WTC11 (cell line): ENCODE results near the gene ZDHHC14. TPM values are rescaled to one million over a fixed set of nuclear protein-coding genes. Genes with fewer than 3 reads are reported as not detected.

Experiments
- ATAC-seq: fragments of 200-7000 bp; cut with Tn5 transposase; 2 replicates; pipeline ENCODE4 v1.10.0; 2021; ENCODE audit warnings: mild to moderate bottlenecking, moderate library complexity
- CTCF ChIA-PET: fragments of 300-600 bp; sonication (Branson Sonifier 250); formaldehyde crosslinking; loops from one replicate; lab custom pipeline; 2021; ENCODE audit warnings: antibody characterized with exemption; lab: Charles Lee
- POLR2A ChIA-PET: fragments of 350-600 bp; sonication (Branson Sonifier 250); formaldehyde crosslinking; loops from one replicate; lab custom pipeline; 2021; ENCODE audit warnings: antibody characterized with exemption; lab: Charles Lee
- DNase-seq: peaks from one replicate; pipeline ENCODE4 v3.0.0; 2021; ENCODE audit warnings: low spot score
- H3K27ac Mint-ChIP-seq: 2 replicates; pipeline ENCODE4 v1.8.0; 2021; ENCODE audit warnings: mixed read lengths
- H3K27me3 Mint-ChIP-seq: 2 replicates; pipeline ENCODE4 v1.8.0; 2021; ENCODE audit warnings: low read depth, mild to moderate bottlenecking, moderate library complexity, mixed read lengths
- H3K36me3 Mint-ChIP-seq: 2 replicates; pipeline ENCODE4 v1.8.0; 2021; ENCODE audit warnings: mixed read lengths
- H3K4me1 Mint-ChIP-seq: 2 replicates; pipeline ENCODE4 v1.8.0; 2022; ENCODE audit warnings: mixed read lengths
- H3K4me3 Mint-ChIP-seq: 2 replicates; pipeline ENCODE4 v1.8.0; 2021; ENCODE audit warnings: mild to moderate bottlenecking, moderate library complexity, mixed read lengths
- H3K9me3 Mint-ChIP-seq: 2 replicates; pipeline ENCODE4 v1.8.0; 2021; ENCODE audit warnings: mixed read lengths
- ATF6 ChIP-seq: sonication (generic); formaldehyde crosslinking; IDR thresholded peaks from 2 replicates; pipeline ENCODE4 v1.8.1; 2023; ENCODE audit warnings: mild to moderate bottlenecking, missing genetic modification reagents
- CDX4 ChIP-seq: fragments of 250-450 bp; sonication (Bioruptor Pico); IDR thresholded peaks from 2 replicates; pipeline ENCODE4 v1.9.0; 2021; ENCODE audit warnings: moderate library complexity, mild to moderate bottlenecking, inconsistent platforms, borderline replicate concordance
- CREB1 ChIP-seq: sonication (generic); formaldehyde crosslinking; IDR thresholded peaks from 2 replicates; pipeline ENCODE4 v1.8.0; 2023; ENCODE audit warnings: mild to moderate bottlenecking, missing genetic modification reagents
- ERG ChIP-seq: fragments of 250-450 bp; sonication (Bioruptor Pico); IDR thresholded peaks from 2 replicates; pipeline ENCODE4 v1.8.0; 2021; ENCODE audit warnings: mild to moderate bottlenecking
- MAX ChIP-seq: sonication (generic); formaldehyde crosslinking; IDR thresholded peaks from 2 replicates; pipeline ENCODE4 v1.8.0; 2022; ENCODE audit warnings: mild to moderate bottlenecking, missing genetic modification reagents
- MYBL2 ChIP-seq: sonication (generic); formaldehyde crosslinking; IDR thresholded peaks from 2 replicates; pipeline ENCODE4 v1.8.1; 2023; ENCODE audit warnings: mild to moderate bottlenecking, moderate library complexity, missing genetic modification reagents
- NFYB ChIP-seq: sonication (generic); formaldehyde crosslinking; conservative IDR thresholded peaks from 2 replicates; pipeline ENCODE4 v1.8.0; 2022; ENCODE audit warnings: low read depth, missing genetic modification reagents
- NR2C2 ChIP-seq: sonication (generic); formaldehyde crosslinking; IDR thresholded peaks from 2 replicates; pipeline ENCODE4 v1.8.0; 2022; ENCODE audit warnings: mild to moderate bottlenecking, missing genetic modification reagents
- PREB ChIP-seq: sonication (generic); formaldehyde crosslinking; IDR thresholded peaks from 2 replicates; pipeline ENCODE4 v1.8.1; 2022; ENCODE audit warnings: mild to moderate bottlenecking, missing genetic modification reagents, moderate library complexity, borderline replicate concordance
- SOX15 ChIP-seq: fragments of 250-450 bp; sonication (Bioruptor Pico); IDR thresholded peaks from 2 replicates; pipeline ENCODE4 v1.9.0; 2021; ENCODE audit warnings: mild to moderate bottlenecking
- STAT6 ChIP-seq: sonication (generic); formaldehyde crosslinking; conservative IDR thresholded peaks from 2 replicates; pipeline ENCODE4 v1.8.1; 2023; ENCODE audit warnings: mild to moderate bottlenecking, low read depth, missing genetic modification reagents, moderate library complexity
- TCF7 ChIP-seq: sonication (generic); formaldehyde crosslinking; IDR thresholded peaks from 2 replicates; pipeline ENCODE4 v1.8.0; 2022; ENCODE audit warnings: mild to moderate bottlenecking, low read depth, missing genetic modification reagents, moderate library complexity
- TEAD4 ChIP-seq: sonication (generic); formaldehyde crosslinking; IDR thresholded peaks from 2 replicates; pipeline ENCODE4 v1.8.0; 2022; ENCODE audit warnings: mild to moderate bottlenecking, missing genetic modification reagents
- USF1 ChIP-seq: sonication (generic); formaldehyde crosslinking; IDR thresholded peaks from 2 replicates; pipeline ENCODE4 v1.8.0; 2022; ENCODE audit warnings: mild to moderate bottlenecking, missing genetic modification reagents
- ZNF263 ChIP-seq: sonication (generic); formaldehyde crosslinking; IDR thresholded peaks from 2 replicates; pipeline ENCODE4 v1.8.1; 2022; ENCODE audit warnings: low read depth, mild to moderate bottlenecking, moderate library complexity, missing genetic modification reagents
- ZNF317 ChIP-seq: sonication (generic); formaldehyde crosslinking; IDR thresholded peaks from 2 replicates; pipeline ENCODE4 v1.8.1; 2023; ENCODE audit warnings: low read depth, mild to moderate bottlenecking, moderate library complexity, missing genetic modification reagents, borderline replicate concordance
- ZNF416 ChIP-seq: fragments of 250-450 bp; sonication (Bioruptor Pico); IDR thresholded peaks from 2 replicates; pipeline ENCODE4 v1.9.0; 2021; ENCODE audit warnings: mild to moderate bottlenecking, inconsistent platforms
- ZNF671 ChIP-seq: fragments of 250-450 bp; sonication (Bioruptor Pico); IDR thresholded peaks from 2 replicates; pipeline ENCODE4 v1.8.0; 2021; ENCODE audit warnings: mild to moderate bottlenecking
- total RNA-seq: library from RNA; stranded (reverse); gene quantifications from 3 replicates; pipeline ENCODE4 v1.2.3, GENCODE V29; 2021

Gene ZDHHC14
- total RNA-seq, 1 experiment from 2014 or later, result 6.6 TPM

GRCh38 chr6:157492741-157493140, 111.8 kb downstream of the ZDHHC14 start:
- peaks cover 44% of the 10 kb centered on the region for H3K4me1 Mint-ChIP-seq
- peak overlapping the region; percentile 26; the same call in 1 of the 2 replicates for H3K27ac Mint-ChIP-seq
- H3K9me3 Mint-ChIP-seq, result peaks cover 13% of the 10 kb centered on the region
- H3K4me3 Mint-ChIP-seq, result no peak overlapping the region
- TF ChIP-seq USF1 (CRISPR knock-in tag), result no peak
- no peak for TF ChIP-seq ZNF317 (CRISPR knock-in tag)
- ATAC-seq (no peak), DNase-seq (no peak)
- CTCF ChIA-PET, result no interaction called here
- peaks cover 3% of the 10 kb centered on the region for H3K36me3 Mint-ChIP-seq
- POLR2A ChIA-PET, result no interaction called here
- H3K27me3 Mint-ChIP-seq, result peaks cover 3% of the 10 kb centered on the region

GRCh38 chr6:157493173-157493572, 112.2 kb downstream of the ZDHHC14 start:
- POLR2A ChIA-PET, result no interaction called here
- H3K4me3 Mint-ChIP-seq, result no peak overlapping the region

More at GRCh38 chr6:157493173-157493572, 112.2 kb downstream of the ZDHHC14 start:
- Mint-ChIP-seq H3K27me3 (peaks cover 3% of the 10 kb centered on the region), H3K36me3 (peaks cover 3% of the 10 kb centered on the region), H3K9me3 (peaks cover 13% of the 10 kb centered on the region)
- DNase-seq, result no peak
- CTCF ChIA-PET, result no interaction called here
- TF ChIP-seq MYBL2, result no peak
- no peak for TF ChIP-seq USF1 (CRISPR knock-in tag)
- TF ChIP-seq ZNF671 (CRISPR knock-in tag), result no peak
- no peak for TF ChIP-seq STAT6 (CRISPR knock-in tag)
- no peak for TF ChIP-seq NR2C2 (CRISPR knock-in tag)
- TF ChIP-seq ATF6, result no peak
- TF ChIP-seq TEAD4 (CRISPR knock-in tag), result no peak
- no peak for TF ChIP-seq CREB1
- TF ChIP-seq ZNF416 (CRISPR knock-in tag), result no peak
- TF ChIP-seq TCF7, result no peak
- no peak for TF ChIP-seq ERG (CRISPR knock-in tag)
- no peak for TF ChIP-seq PREB
- no peak for TF ChIP-seq NFYB (CRISPR knock-in tag)
- no peak for TF ChIP-seq MAX
- no peak for TF ChIP-seq SOX15 (CRISPR knock-in tag)
- TF ChIP-seq CDX4 (CRISPR knock-in tag), result no peak
- no peak for TF ChIP-seq ZNF263 (CRISPR knock-in tag)
- TF ChIP-seq, all 79 proteins: peak for 0
- no peak for ATAC-seq
- H3K4me1 Mint-ChIP-seq, result peaks cover 41% of the 10 kb centered on the region
- H3K27ac Mint-ChIP-seq, result peak overlapping the region; percentile 26; the same call in 1 of the 2 replicates
